ENCODE measurements around the gene GPX8.
A peak's percentile ranks its signal among the peaks of the same experiment; 100 is the strongest.

GPX8 gene

GRCh38 chr5:55160493-55161209 is 680 bp downstream of the GPX8 start:
- Histone ChIP-seq H3K27ac (no peak overlapping the region; the same call in 1 of the 2 replicates), H3K27me3 (ENCODE audit: insufficient read depth, low read depth, severe bottlenecking) (no peaks in the 10 kb centered on the region), H3K36me3 (no peaks in the 10 kb centered on the region), H3K9me3 (ENCODE audit: severe bottlenecking) (no peaks in the 10 kb centered on the region), H3K4me3 (ENCODE audit: low read depth, low read length) (peak overlapping the region; percentile 54)
- no peak for DNase-seq
- no peak for TF ChIP-seq CTCF (IDR thresholded peaks at IDR 0.05; ENCODE audit: low read depth, low read length)

GRCh38 chr5:55162666-55163065 is 2.7 kb downstream of the GPX8 start:
- Histone ChIP-seq H3K36me3 (no peaks in the 10 kb centered on the region), H3K9me3 (ENCODE audit: severe bottlenecking) (no peaks in the 10 kb centered on the region), H3K4me3 (ENCODE audit: low read depth, low read length) (no peak overlapping the region), H3K27ac (no peak overlapping the region), H3K27me3 (ENCODE audit: insufficient read depth, low read depth, severe bottlenecking) (no peaks in the 10 kb centered on the region)
- DNase-seq = no peak
- no peak for TF ChIP-seq CTCF (IDR thresholded peaks at IDR 0.05; ENCODE audit: low read depth, low read length)

GRCh38 chr5:55171471-55171870 is 11.5 kb downstream of the GPX8 start:
- Histone ChIP-seq H3K9me3 (ENCODE audit: severe bottlenecking) (no peaks in the 10 kb centered on the region), H3K36me3 (no peaks in the 10 kb centered on the region), H3K27ac (no peak overlapping the region), H3K27me3 (ENCODE audit: insufficient read depth, low read depth, severe bottlenecking) (no peaks in the 10 kb centered on the region), H3K4me3 (ENCODE audit: low read depth, low read length) (no peak overlapping the region)
- no peak for TF ChIP-seq CTCF (IDR thresholded peaks at IDR 0.05; ENCODE audit: low read depth, low read length)
- DNase-seq = no peak

GRCh38 chr5:55172051-55172899 is 12.3 kb downstream of the GPX8 start:
- no peak overlapping the region for H3K27ac ChIP-seq
- peak; percentile 59 for TF ChIP-seq CTCF (IDR thresholded peaks at IDR 0.05; ENCODE audit: low read depth, low read length)
- peak; percentile 62 for DNase-seq

GRCh38 chr5:55172937-55173686 is 13.1 kb downstream of the GPX8 start, which contains the start of gene CDC20B:
Gene CDC20B (minus strand): TSS chr5:55173177. CDS start chr5:55173000, 177 bp downstream.
- no peaks in the 10 kb centered on the region for H3K27me3 ChIP-seq (ENCODE audit: insufficient read depth, low read depth, severe bottlenecking)
- no peak for TF ChIP-seq CTCF (IDR thresholded peaks at IDR 0.05; ENCODE audit: low read depth, low read length)
- H3K4me3 ChIP-seq (ENCODE audit: low read depth, low read length) = peak within 1 kb of the TSS; percentile 48
- no peaks in the 10 kb centered on the region for H3K9me3 ChIP-seq (ENCODE audit: severe bottlenecking)
- H3K36me3 ChIP-seq = no peaks in the 10 kb centered on the region
- DNase-seq = peak; percentile 78
- peak within 1 kb of the TSS; percentile 82 for H3K27ac ChIP-seq

More at GRCh38 chr5:55172051-55172899, 12.3 kb downstream of the GPX8 start:
- Histone ChIP-seq H3K9me3 (ENCODE audit: severe bottlenecking) (no peaks in the 10 kb centered on the region), H3K27me3 (ENCODE audit: insufficient read depth, low read depth, severe bottlenecking) (no peaks in the 10 kb centered on the region), H3K36me3 (no peaks in the 10 kb centered on the region), H3K4me3 (ENCODE audit: low read depth, low read length) (peak overlapping the region; percentile 48)
